HT-29 (cell line): ENCODE measurements around the gene MSMO1. TPM values are rescaled to one million over a fixed set of nuclear protein-coding genes. Genes with fewer than 3 reads are reported as not detected.

Experiments
- small RNA-seq: library from RNA; depleted of rRNA; stranded (forward); fragments of <200 nt; gene quantifications from one replicate; pipeline ENCODE3, GENCODE V24; 2014
- total RNA-seq: library from RNA; depleted of rRNA; stranded (reverse); fragments of >200 nt; shearing (Covaris generic); gene quantifications from 2 replicates; pipeline ENCODE4 v1.2.3, GENCODE V29; 2014; rRNA removed

MSMO1 gene
- total RNA-seq, 1 experiment from 2014 or later = 39.6 TPM

Small RNAs within 50 kb of the gene (small RNA-seq; reads per million reads assigned to genes)
- gene MIR578 = not detected

Other genes with a start within 250 kb of the MSMO1 start
- gene TMEM192, start 214.8 kb upstream of the MSMO1 start, total RNA-seq = 3.3 and 4.0 TPM in 2 replicates
- gene KLHL2, start 120.1 kb upstream of the MSMO1 start, total RNA-seq = 10.0 and 11.9 TPM in 2 replicates
- not detected in 2 replicates for gene CPE, start 51.3 kb downstream of the MSMO1 start, total RNA-seq